Measurements from ENCODE around the gene RASAL2. TPM values are rescaled to one million over a fixed set of nuclear protein-coding genes. Genes with fewer than 3 reads are reported as not detected.

Gene RASAL2
- total and polyA plus RNA-seq, 2 of the 4 experiments (the other 2 are of a cell fraction) = 13.1 to 20.6 TPM

DNA sequence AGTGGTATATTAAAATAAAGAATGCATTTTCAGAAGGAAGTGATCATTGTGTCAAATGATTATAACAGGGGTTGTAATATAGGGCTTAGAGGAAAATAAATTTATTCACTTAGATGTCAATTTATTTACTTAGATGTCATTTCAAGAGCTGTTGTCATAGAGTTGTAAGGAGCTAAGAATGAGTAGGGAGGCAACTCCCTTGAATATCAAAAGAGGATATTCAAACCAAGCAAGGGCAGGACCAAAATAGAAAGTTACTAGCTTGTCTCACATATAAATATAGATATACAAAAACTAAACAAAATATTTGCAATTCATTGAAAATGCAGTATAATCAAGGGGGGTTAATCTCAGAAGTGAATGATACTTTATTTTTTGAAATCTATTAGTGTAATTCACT lies 16.0 kb upstream of the RASAL2 start:
- H2AK9ac ChIP-seq (replicated peaks; ENCODE audit: low read depth, low read length, poor library complexity) = no peak overlapping the region
- no peak overlapping the region for H3K14ac ChIP-seq (replicated peaks; ENCODE audit: low read depth, low read length)
- CTCF ChIA-PET = no interaction called here
- in situ Hi-C loops (cut with MboI; ENCODE audit: low sequenced_read_pairs) (no loop called here), dilution Hi-C loops (cut with HindIII; ENCODE audit: low sequenced_read_pairs, unreplicated experiment) (no loop called here), intact Hi-C loops (cut with micrococcal nuclease) (no loop called here)
- no peak overlapping the region for H3K4me3 ChIP-seq (ENCODE audit: insufficient read depth, low read depth, low read length)
- BruUV-seq (replicated peaks) = no TSS peak
- H4K8ac ChIP-seq (ENCODE audit: low read depth in 2 of 2, low read length in 2 of 2) = no peak overlapping the region
- no peak overlapping the region for H2AK5ac ChIP-seq (ENCODE audit: low read depth, low read length)
- no peaks in the 10 kb centered on the region for H3K36me3 ChIP-seq (ENCODE audit: control insufficient read depth, insufficient read depth, low read length)
- H2BK120ac ChIP-seq (ENCODE audit: low read depth, low read length) = no peak overlapping the region
- no peaks in the 10 kb centered on the region for H3K4me1 ChIP-seq (ENCODE audit: control insufficient read depth, insufficient read depth, low read length)
- no peak overlapping the region for H2BK15ac ChIP-seq (ENCODE audit: low read depth, low read length)
- no peak overlapping the region for H4K5ac ChIP-seq (ENCODE audit: low read depth, low read length)
- H3K27ac ChIP-seq (ENCODE audit: insufficient read depth, low read length) = no peak overlapping the region
- no peak overlapping the region for H2AFZ ChIP-seq (replicated peaks; ENCODE audit: low read length, poor library complexity)
- TF ChIP-seq CEBPB (IDR thresholded peaks at IDR 0.05; ENCODE audit: low read depth, low read length) (no peak), FOS (IDR thresholded peaks at IDR 0.05; ENCODE audit: low read depth, low read length) (no peak), BHLHE40 (IDR thresholded peaks at IDR 0.05; ENCODE audit: low read depth, low read length) (no peak), SMC3 (IDR thresholded peaks at IDR 0.05; ENCODE audit: low read depth, low read length) (no peak), RCOR1 (IDR thresholded peaks at IDR 0.05; ENCODE audit: insufficient replicate concordance, low read length) (no peak), RAD21 (IDR thresholded peaks at IDR 0.05; ENCODE audit: low read length) (no peak), NFE2L2 (IDR thresholded peaks at IDR 0.05; ENCODE audit: low read depth, low read length) (no peak), RFX5 (IDR thresholded peaks at IDR 0.05; ENCODE audit: low read depth, low read length) (no peak), MAFK (IDR thresholded peaks at IDR 0.05; ENCODE audit: low read depth, low read length) (no peak), MAZ (IDR thresholded peaks at IDR 0.05; ENCODE audit: borderline replicate concordance, low read depth, low read length) (no peak), CHD1 (IDR thresholded peaks at IDR 0.05; ENCODE audit: low read depth, low read length) (no peak), MXI1 (IDR thresholded peaks at IDR 0.05; ENCODE audit: borderline replicate concordance, low read depth, low read length) (no peak), POLR2A (IDR thresholded peaks at IDR 0.05; ENCODE audit: low read depth, low read length) (no peak)
- TF ChIP-seq, protein P1, sequence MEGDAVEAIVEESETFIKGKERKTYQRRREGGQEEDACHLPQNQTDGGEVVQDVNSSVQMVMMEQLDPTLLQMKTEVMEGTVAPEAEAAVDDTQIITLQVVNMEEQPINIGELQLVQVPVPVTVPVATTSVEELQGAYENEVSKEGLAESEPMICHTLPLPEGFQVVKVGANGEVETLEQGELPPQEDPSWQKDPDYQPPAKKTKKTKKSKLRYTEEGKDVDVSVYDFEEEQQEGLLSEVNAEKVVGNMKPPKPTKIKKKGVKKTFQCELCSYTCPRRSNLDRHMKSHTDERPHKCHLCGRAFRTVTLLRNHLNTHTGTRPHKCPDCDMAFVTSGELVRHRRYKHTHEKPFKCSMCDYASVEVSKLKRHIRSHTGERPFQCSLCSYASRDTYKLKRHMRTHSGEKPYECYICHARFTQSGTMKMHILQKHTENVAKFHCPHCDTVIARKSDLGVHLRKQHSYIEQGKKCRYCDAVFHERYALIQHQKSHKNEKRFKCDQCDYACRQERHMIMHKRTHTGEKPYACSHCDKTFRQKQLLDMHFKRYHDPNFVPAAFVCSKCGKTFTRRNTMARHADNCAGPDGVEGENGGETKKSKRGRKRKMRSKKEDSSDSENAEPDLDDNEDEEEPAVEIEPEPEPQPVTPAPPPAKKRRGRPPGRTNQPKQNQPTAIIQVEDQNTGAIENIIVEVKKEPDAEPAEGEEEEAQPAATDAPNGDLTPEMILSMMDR (conservative IDR thresholded peaks at IDR 0.05; ENCODE audit: low read depth, low read length) = no peak
- TF ChIP-seq, protein P2, sequence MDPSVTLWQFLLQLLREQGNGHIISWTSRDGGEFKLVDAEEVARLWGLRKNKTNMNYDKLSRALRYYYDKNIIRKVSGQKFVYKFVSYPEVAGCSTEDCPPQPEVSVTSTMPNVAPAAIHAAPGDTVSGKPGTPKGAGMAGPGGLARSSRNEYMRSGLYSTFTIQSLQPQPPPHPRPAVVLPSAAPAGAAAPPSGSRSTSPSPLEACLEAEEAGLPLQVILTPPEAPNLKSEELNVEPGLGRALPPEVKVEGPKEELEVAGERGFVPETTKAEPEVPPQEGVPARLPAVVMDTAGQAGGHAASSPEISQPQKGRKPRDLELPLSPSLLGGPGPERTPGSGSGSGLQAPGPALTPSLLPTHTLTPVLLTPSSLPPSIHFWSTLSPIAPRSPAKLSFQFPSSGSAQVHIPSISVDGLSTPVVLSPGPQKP (IDR thresholded peaks at IDR 0.05; ENCODE audit: borderline replicate concordance, low read depth, low read length) = no peak
- TF ChIP-seq, protein P3, sequence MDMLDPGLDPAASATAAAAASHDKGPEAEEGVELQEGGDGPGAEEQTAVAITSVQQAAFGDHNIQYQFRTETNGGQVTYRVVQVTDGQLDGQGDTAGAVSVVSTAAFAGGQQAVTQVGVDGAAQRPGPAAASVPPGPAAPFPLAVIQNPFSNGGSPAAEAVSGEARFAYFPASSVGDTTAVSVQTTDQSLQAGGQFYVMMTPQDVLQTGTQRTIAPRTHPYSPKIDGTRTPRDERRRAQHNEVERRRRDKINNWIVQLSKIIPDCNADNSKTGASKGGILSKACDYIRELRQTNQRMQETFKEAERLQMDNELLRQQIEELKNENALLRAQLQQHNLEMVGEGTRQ (IDR thresholded peaks at IDR 0.05; ENCODE audit: low read depth, low read length) = no peak
- no peak overlapping the region for H3K23ac ChIP-seq (ENCODE audit: low read depth, low read length)
- H3K56ac ChIP-seq (ENCODE audit: extremely low read depth, insufficient read depth, low read length) = no peak overlapping the region
- no peaks in the 10 kb centered on the region for H3K9me3 ChIP-seq (ENCODE audit: control insufficient read depth, insufficient read depth, low read length)
- POLR2A ChIA-PET (ENCODE audit: unreplicated experiment) = no interaction called here
- H3K4ac ChIP-seq (ENCODE audit: low read depth, low read length) = no peak overlapping the region
- H3K27me3 ChIP-seq (ENCODE audit: control insufficient read depth, insufficient read depth, low read length) = no peaks in the 10 kb centered on the region
- no peak overlapping the region for H3K18ac ChIP-seq (ENCODE audit: low read depth, low read length)
- H3K9ac ChIP-seq (ENCODE audit: low read depth, low read length) = no peak overlapping the region
- no peaks in the 10 kb centered on the region for H3K79me1 ChIP-seq (ENCODE audit: low read depth in 1 of 2, low read length in 2 of 2)
- ATAC-seq (ENCODE audit: low read depth) = no peak
- H2BK20ac ChIP-seq (ENCODE audit: low read depth, low read length) = no peak overlapping the region
- no peak overlapping the region for H2BK5ac ChIP-seq (ENCODE audit: low read depth, low read length, poor library complexity, severe bottlenecking)
- DNase-seq = no peak
- no peaks in the 10 kb centered on the region for H4K20me1 ChIP-seq (ENCODE audit: insufficient read depth, low read length)
- no peaks in the 10 kb centered on the region for H3K9me1 ChIP-seq (ENCODE audit: insufficient read depth, low read length)
- no peak overlapping the region for H4K91ac ChIP-seq (ENCODE audit: insufficient read depth, low read depth, low read length)
- H3K4me2 ChIP-seq (ENCODE audit: low read depth, low read length) = no peak overlapping the region
